A549 (cell line): Measurements from ENCODE around the gene CLDND2. TPM values are rescaled to one million over a fixed set of nuclear protein-coding genes. Genes with fewer than 3 reads are reported as not detected.

Experiments used
- ATAC-seq, 2 experiments: fragments of 200-7000 bp in 1 of 2; fragments of >200 bp in 1 of 2; cut with Nextera tagmentation in 1 of 2; cut with Tn5 transposase in 1 of 2; 3 replicates each; pipeline versions ENCODE4 v1.8.0 to v1.9.1; 2018 to 2020; ENCODE audit warnings: mild to moderate bottlenecking in 1 of 2, moderate library complexity in 1 of 2
- CTCF ChIA-PET: fragments of 300-600 bp; sonication (Branson Sonifier 250); formaldehyde crosslinking; extraction: SDS; loops from one replicate; lab custom pipeline; 2021; ENCODE audit warnings: antibody characterized with exemption, inconsistent platforms; lab: Yijun Ruan, JAX
- POLR2A ChIA-PET: fragments of 350-600 bp; formaldehyde crosslinking; extraction: SDS; loops from one replicate; lab custom pipeline; 2021; ENCODE audit warnings: antibody characterized with exemption, inconsistent platforms; lab: Yijun Ruan, JAX
- DNase-seq, 2 experiments: peaks; one replicate each; pipeline versions ENCODE4 v3.0.0 to v3.0.0-alpha.2; 2011 to 2016; ENCODE audit warnings: low read depth in 1 of 2, low spot score in 1 of 2
- FAIRE-seq: peaks from 2 replicates; lab custom pipeline; 2011; peaks lifted over from hg19 to GRCh38; lab: Jason Lieb, UNC
- H3K27ac ChIP-seq, 2 experiments: fragments of >200 bp; sonication (Bioruptor Twin); formaldehyde crosslinking; 3 replicates each; pipeline ENCODE4 v1.5.1; 2016 to 2017
- H3K4me1 ChIP-seq: fragments of >200 bp; sonication (Bioruptor Twin); formaldehyde crosslinking; 3 replicates; pipeline ENCODE4 v1.6.1; 2016
- H3K4me2 ChIP-seq: fragments of >200 bp; sonication (Bioruptor Twin); formaldehyde crosslinking; 3 replicates; pipeline ENCODE4 v1.6.1; 2016
- H3K4me3 ChIP-seq: fragments of >200 bp; sonication (Bioruptor Twin); formaldehyde crosslinking; 3 replicates; pipeline ENCODE4 v1.5.1; 2016
- H3K9me3 ChIP-seq: fragments of >200 bp; sonication (Bioruptor Twin); formaldehyde crosslinking; 3 replicates; pipeline ENCODE4 v1.6.1; 2016
- CBX2 ChIP-seq: fragments of 200-600 bp; sonication (generic); IDR thresholded peaks from 2 replicates; pipeline ENCODE4 v1.6.1; 2016; ENCODE audit warnings: low read depth, mild to moderate bottlenecking, borderline replicate concordance
- CBX8 ChIP-seq: fragments of 200-600 bp; sonication (generic); IDR thresholded peaks from 2 replicates; pipeline ENCODE4 v1.6.1; 2016
- CEBPB ChIP-seq, 2 experiments: fragments of >200 bp in 1 of 2; sonication (Bioruptor Twin) in 1 of 2; formaldehyde crosslinking in 1 of 2; IDR thresholded peaks; 2 replicates each; pipeline ENCODE4 v1.6.1; 2012 to 2016
- EP300 ChIP-seq, 2 experiments: fragments of >200 bp; sonication (Bioruptor Twin); formaldehyde crosslinking; IDR thresholded peaks; 2 replicates in 1 of 2; 3 replicates in 1 of 2; pipeline ENCODE4 v1.6.1; 2016 to 2017
- ESRRA ChIP-seq: fragments of 150-350 bp; IDR thresholded peaks from 2 replicates; pipeline ENCODE4 v1.6.1; 2014; ENCODE audit warnings: mild to moderate bottlenecking, low read length, borderline replicate concordance
- FOXS1 ChIP-seq: fragments of 250-450 bp; sonication (Bioruptor Pico); IDR thresholded peaks from 2 replicates; pipeline ENCODE4 v1.5.0; 2020; ENCODE audit warnings: mild to moderate bottlenecking, moderate library complexity
- HDAC2 ChIP-seq: fragments of 200-600 bp; sonication (generic); IDR thresholded peaks from 2 replicates; pipeline ENCODE4 v1.6.1; 2016
- HEYL ChIP-seq: fragments of 250-450 bp; sonication (Bioruptor Pico); IDR thresholded peaks from 2 replicates; pipeline ENCODE4 v1.8.0; 2021; ENCODE audit warnings: mild to moderate bottlenecking, moderate library complexity
- HOXA7 ChIP-seq: fragments of 250-450 bp; sonication (Bioruptor Pico); IDR thresholded peaks from 2 replicates; pipeline ENCODE4 v1.5.0; 2020; ENCODE audit warnings: mild to moderate bottlenecking, moderate library complexity
- JUN ChIP-seq, 2 experiments: fragments of >200 bp; sonication (Bioruptor Twin); formaldehyde crosslinking; IDR thresholded peaks; 2 replicates in 1 of 2; 3 replicates in 1 of 2; pipeline ENCODE4 v1.6.1; 2016 to 2017
- JUNB ChIP-seq: fragments of >200 bp; sonication (Bioruptor Twin); formaldehyde crosslinking; IDR thresholded peaks from 2 replicates; pipeline ENCODE4 v1.6.1; 2016
- KDM1A ChIP-seq: fragments of 200-600 bp; sonication (generic); IDR thresholded peaks from 2 replicates; pipeline ENCODE4 v1.6.1; 2016; ENCODE audit warnings: low read depth, mild to moderate bottlenecking
- KDM5A ChIP-seq: fragments of 200-600 bp; sonication (generic); IDR thresholded peaks from 2 replicates; pipeline ENCODE4 v1.6.1; 2016; ENCODE audit warnings: antibody characterized with exemption, mild to moderate bottlenecking
- MAFK ChIP-seq: fragments of 450-650 bp; IDR thresholded peaks from 2 replicates; pipeline ENCODE4 v1.6.1; 2014; ENCODE audit not compliant: partially characterized antibody
- MYC ChIP-seq: IDR thresholded peaks from 2 replicates; pipeline ENCODE4 v1.6.1; 2012; ENCODE audit warnings: mild to moderate bottlenecking, inconsistent platforms, low read length, improper control_type of control experiment, borderline replicate concordance
- NPAS2 ChIP-seq: fragments of 250-450 bp; sonication (Bioruptor Pico); IDR thresholded peaks from 2 replicates; pipeline ENCODE4 v1.8.0; 2022; ENCODE audit warnings: mild to moderate bottlenecking, moderate library complexity, borderline replicate concordance
- PBX3 ChIP-seq: IDR thresholded peaks from 2 replicates; pipeline ENCODE4 v1.6.1; 2012
- POLR2A ChIP-seq: IDR thresholded peaks from 2 replicates; pipeline ENCODE4 v1.6.1; 2012; ENCODE audit warnings: mild to moderate bottlenecking, low read length
- RAD21 ChIP-seq, 2 experiments: fragments of >200 bp in 1 of 2; sonication (Bioruptor Twin) in 1 of 2; formaldehyde crosslinking in 1 of 2; IDR thresholded peaks in 1 of 2; conservative IDR thresholded peaks in 1 of 2; 2 replicates in 1 of 2; 3 replicates in 1 of 2; pipeline ENCODE4 v1.6.1; 2012 to 2018; ENCODE audit warnings: inconsistent platforms in 1 of 2
- SMC3 ChIP-seq: fragments of >200 bp; sonication (Bioruptor Twin); formaldehyde crosslinking; IDR thresholded peaks from 3 replicates; pipeline ENCODE4 v1.6.1; 2018; ENCODE audit warnings: inconsistent platforms
- TFCP2L1 ChIP-seq: fragments of 250-450 bp; sonication (Bioruptor Pico); IDR thresholded peaks from 2 replicates; pipeline ENCODE4 v1.5.0; 2021; ENCODE audit warnings: mild to moderate bottlenecking
- TP53 ChIP-seq: fragments of 250-450 bp; sonication (Bioruptor Pico); IDR thresholded peaks from 2 replicates; pipeline ENCODE4 v1.5.0; 2021; ENCODE audit warnings: mild to moderate bottlenecking, moderate library complexity
- ZFP36 ChIP-seq: fragments of 450-650 bp; IDR thresholded peaks from 2 replicates; pipeline ENCODE4 v1.6.1; 2014; ENCODE audit warnings: borderline replicate concordance; ENCODE audit not compliant: partially characterized antibody
- ZNF302 ChIP-seq: fragments of 250-450 bp; sonication (Bioruptor Pico); IDR thresholded peaks from 2 replicates; pipeline ENCODE4 v1.9.0; 2021; ENCODE audit warnings: inconsistent platforms, mild to moderate bottlenecking, moderate library complexity
- WGBS: methylation state at CpG from one replicate; pipeline ENCODE4 v1.1.6; 2017; ENCODE audit errors: missing lambda C conversion rate; 5-methylcytosine and 5-hydroxymethylcytosine counted together
- polyA plus RNA-seq, 4 experiments: library from polyadenylated mRNA; depleted of rRNA in 3 of 4; stranded (reverse); fragments of >200 nt; fragmentation: RNase III in 1 of 4; extraction: RNeasy Plus Mini Kit Qiagen cat#74134 plus additional on column Dnase treatment in 1 of 4; gene quantifications; 2 replicates in 3 of 4; 3 replicates in 1 of 4; pipeline ENCODE4 v1.2.3, GENCODE V29; 2011 to 2017
- TF ChIP-seq, protein P1 (sequence below): fragments of 150-350 bp; IDR thresholded peaks from 2 replicates; pipeline ENCODE4 v1.6.1; 2014; ENCODE audit warnings: low read depth, mild to moderate bottlenecking, low read length
- TF ChIP-seq, protein P2 (sequence below): IDR thresholded peaks from 2 replicates; pipeline ENCODE4 v1.6.1; 2012; ENCODE audit warnings: low read depth, borderline replicate concordance
- TF ChIP-seq, protein P3 (sequence below): fragments of >200 bp; sonication (Bioruptor Twin); formaldehyde crosslinking; IDR thresholded peaks from 3 replicates; pipeline ENCODE4 v1.5.1; 2016

Gene CLDND2
- polyA plus RNA-seq, 2 of the 4 experiments (the other 2 are of a cell fraction), result 1.1 to 2.8 TPM

DNA sequence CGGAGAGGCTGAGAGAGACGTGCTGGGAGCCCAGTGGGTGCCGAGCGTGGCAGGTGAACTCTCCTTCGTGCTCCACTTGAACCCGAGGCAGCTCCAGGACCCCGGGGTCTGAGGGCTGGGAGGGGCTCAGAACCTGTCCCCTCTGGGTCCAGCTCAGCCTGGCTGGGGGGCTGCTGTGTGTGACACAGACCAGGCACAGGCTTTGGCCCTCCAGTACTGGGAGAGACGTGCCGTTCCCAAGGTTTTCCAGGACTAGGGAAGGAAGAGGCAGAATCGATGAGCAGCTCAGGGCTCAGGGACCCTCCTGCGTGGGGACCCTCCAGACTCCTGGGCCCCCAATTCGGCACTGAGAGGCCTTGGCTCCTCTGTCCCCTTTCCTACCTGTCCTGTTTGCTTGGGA is 46.4 kb upstream of the CLDND2 start (continued):
- no peak for TF ChIP-seq ZNF302 (CRISPR knock-in tag)
- TF ChIP-seq POLR2A, result no peak
- TF ChIP-seq TP53 (CRISPR knock-in tag), result no peak
- no peak for TF ChIP-seq KDM1A
- no peak for TF ChIP-seq FOXS1 (CRISPR knock-in tag)

- H3K4me2 ChIP-seq, result no peak overlapping the region
- no peak overlapping the region for H3K4me3 ChIP-seq
- ChIA-PET POLR2A (no interaction called here), CTCF (interaction anchor here (0.7 to 3.2 kb wide), 5 partner anchors 10 to 367 kb away, joined by 3 to 17 read pairs (median 3); no protein-coding TSS in a partner anchor)
- H3K4me1 ChIP-seq, result no peaks in the 10 kb centered on the region
- DNase-seq, result no peak
- TF ChIP-seq MAFK (no peak), HEYL (CRISPR knock-in tag) (no peak), JUN (IDR thresholded peaks at IDR 0.05) (no peak), HDAC2 (no peak), MYC (no peak), EP300 (IDR thresholded peaks at IDR 0.05) (no peak), ZFP36 (no peak), PBX3 (no peak), NPAS2 (CRISPR knock-in tag) (no peak), TFCP2L1 (CRISPR knock-in tag) (no peak), JUNB (no peak), CBX8 (no peak), KDM5A (no peak)
- TF ChIP-seq, protein P1, sequence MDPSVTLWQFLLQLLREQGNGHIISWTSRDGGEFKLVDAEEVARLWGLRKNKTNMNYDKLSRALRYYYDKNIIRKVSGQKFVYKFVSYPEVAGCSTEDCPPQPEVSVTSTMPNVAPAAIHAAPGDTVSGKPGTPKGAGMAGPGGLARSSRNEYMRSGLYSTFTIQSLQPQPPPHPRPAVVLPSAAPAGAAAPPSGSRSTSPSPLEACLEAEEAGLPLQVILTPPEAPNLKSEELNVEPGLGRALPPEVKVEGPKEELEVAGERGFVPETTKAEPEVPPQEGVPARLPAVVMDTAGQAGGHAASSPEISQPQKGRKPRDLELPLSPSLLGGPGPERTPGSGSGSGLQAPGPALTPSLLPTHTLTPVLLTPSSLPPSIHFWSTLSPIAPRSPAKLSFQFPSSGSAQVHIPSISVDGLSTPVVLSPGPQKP, result no peak
- no peak overlapping the region for H3K27ac ChIP-seq
- WGBS, result 59% methylated on average over 15 of the region's 15 CpGs
- ATAC-seq, result no peak
- no peak for FAIRE-seq
- peaks cover 1% of the 10 kb centered on the region; the same call in 1 of the 3 replicates for H3K9me3 ChIP-seq
These were observed 42.3 kb upstream of the CLDND2 start for GRCh38 chr19:51410950-51411748.

- TF ChIP-seq MYC, result no peak
- peak; percentile 47 to 66; a peak in 4 of 5 replicates for TF ChIP-seq RAD21 (conservative IDR thresholded peaks at IDR 0.05 in 1 of 2, IDR thresholded peaks at IDR 0.05 in 1 of 2)
- TF ChIP-seq ESRRA, result no peak
- TF ChIP-seq, protein P1, result no peak
- TF ChIP-seq, protein P2, sequence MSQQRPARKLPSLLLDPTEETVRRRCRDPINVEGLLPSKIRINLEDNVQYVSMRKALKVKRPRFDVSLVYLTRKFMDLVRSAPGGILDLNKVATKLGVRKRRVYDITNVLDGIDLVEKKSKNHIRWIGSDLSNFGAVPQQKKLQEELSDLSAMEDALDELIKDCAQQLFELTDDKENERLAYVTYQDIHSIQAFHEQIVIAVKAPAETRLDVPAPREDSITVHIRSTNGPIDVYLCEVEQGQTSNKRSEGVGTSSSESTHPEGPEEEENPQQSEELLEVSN, result no peak
- TF ChIP-seq KDM1A, result no peak
- peak; percentile 54 for TF ChIP-seq SMC3
- TF ChIP-seq, protein P3, sequence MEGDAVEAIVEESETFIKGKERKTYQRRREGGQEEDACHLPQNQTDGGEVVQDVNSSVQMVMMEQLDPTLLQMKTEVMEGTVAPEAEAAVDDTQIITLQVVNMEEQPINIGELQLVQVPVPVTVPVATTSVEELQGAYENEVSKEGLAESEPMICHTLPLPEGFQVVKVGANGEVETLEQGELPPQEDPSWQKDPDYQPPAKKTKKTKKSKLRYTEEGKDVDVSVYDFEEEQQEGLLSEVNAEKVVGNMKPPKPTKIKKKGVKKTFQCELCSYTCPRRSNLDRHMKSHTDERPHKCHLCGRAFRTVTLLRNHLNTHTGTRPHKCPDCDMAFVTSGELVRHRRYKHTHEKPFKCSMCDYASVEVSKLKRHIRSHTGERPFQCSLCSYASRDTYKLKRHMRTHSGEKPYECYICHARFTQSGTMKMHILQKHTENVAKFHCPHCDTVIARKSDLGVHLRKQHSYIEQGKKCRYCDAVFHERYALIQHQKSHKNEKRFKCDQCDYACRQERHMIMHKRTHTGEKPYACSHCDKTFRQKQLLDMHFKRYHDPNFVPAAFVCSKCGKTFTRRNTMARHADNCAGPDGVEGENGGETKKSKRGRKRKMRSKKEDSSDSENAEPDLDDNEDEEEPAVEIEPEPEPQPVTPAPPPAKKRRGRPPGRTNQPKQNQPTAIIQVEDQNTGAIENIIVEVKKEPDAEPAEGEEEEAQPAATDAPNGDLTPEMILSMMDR, result peak; percentile 48; the same call in 2 of the 3 replicates
- no peak for TF ChIP-seq HOXA7 (CRISPR knock-in tag)
- TF ChIP-seq CEBPB (IDR thresholded peaks at IDR 0.05), result no peak
- TF ChIP-seq CBX2, result no peak
- no peak overlapping the region for H3K27ac ChIP-seq
- WGBS, result 13% methylated on average over 6 of the region's 6 CpGs
- no peak overlapping the region for H3K4me2 ChIP-seq
- no peaks in the 10 kb centered on the region for H3K4me1 ChIP-seq
- ATAC-seq, result peak; percentile 82 to 94; a peak in 5 of 6 replicates
- POLR2A ChIA-PET, result interaction anchor here (0.9 kb wide), 1 partner anchor 68 kb away, joined by 5 read pairs; no protein-coding TSS in a partner anchor
- no peak overlapping the region for H3K4me3 ChIP-seq
- DNase-seq, result peak; percentile 56 to 72
- CTCF ChIA-PET, result interaction anchor here (0.6 to 2.6 kb wide), 15 partner anchors 8 to 1622 kb away, joined by 3 to 11 read pairs (median 4); partner anchors contain the start of gene SIGLEC10
- peak; percentile 68 for FAIRE-seq
- peaks cover 27% of the 10 kb centered on the region for H3K9me3 ChIP-seq
These were observed 38.8 kb upstream of the CLDND2 start for GRCh38 chr19:51407511-51408131.
